Cardiac muscle cell (in vitro differentiated cells and primary cell): ENCODE results near the gene IFIH1. TPM values are rescaled to one million over a fixed set of nuclear protein-coding genes. Genes with fewer than 3 reads are reported as not detected.

Source experiments
- DNase-seq, 2 donors: peaks; one replicate each; pipeline versions ENCODE4 v3.0.0 to v3.0.0-alpha.2; 2010 to 2017; ENCODE audit warnings: low read depth in 1 of 2, low spot score in 1 of 2
- H3K27ac ChIP-seq: fragments of 200-600 bp; sonication (generic); 2 replicates; pipeline ENCODE4 v1.5.1; 2016
- H3K27me3 ChIP-seq: fragments of 200-600 bp; sonication (generic); 2 replicates; pipeline ENCODE4 v1.6.0; 2016; ENCODE audit warnings: control low read depth
- H3K36me3 ChIP-seq: fragments of 200-600 bp; sonication (generic); 2 replicates; pipeline ENCODE4 v1.5.1; 2016; ENCODE audit warnings: control low read depth
- H3K4me1 ChIP-seq: fragments of 200-600 bp; sonication (generic); 2 replicates; pipeline ENCODE4 v1.8.1; 2017; ENCODE audit warnings: low read depth, mild to moderate bottlenecking, mixed run types
- H3K4me3 ChIP-seq: fragments of 200-600 bp; sonication (generic); 2 replicates; pipeline ENCODE4 v1.5.1; 2016; ENCODE audit warnings: mild to moderate bottlenecking
- H3K9me3 ChIP-seq: fragments of 200-600 bp; sonication (generic); 2 replicates; pipeline ENCODE4 v1.5.1; 2017; ENCODE audit warnings: low read depth, mild to moderate bottlenecking, control low read depth
- CTCF ChIP-seq: IDR thresholded peaks from 2 replicates; pipeline ENCODE4 v1.5.1; 2012; ENCODE audit warnings: low read depth, mild to moderate bottlenecking, low read length
- polyA plus RNA-seq: library from polyadenylated mRNA; unstranded; fragments of >200 nt; fragmentation: Nextera tagmentation; extraction: Ambion mirVana; gene quantifications from 2 replicates; pipeline ENCODE4 v1.2.1, GENCODE V29; 2016
- total RNA-seq: library from RNA; depleted of rRNA; stranded (reverse); fragments of >200 nt; gene quantifications from 2 replicates; pipeline ENCODE4 v1.2.3, GENCODE V29; 2016

Gene IFIH1
- total and polyA plus RNA-seq, 2 experiments from 2014 or later: 0.06 to 0.88 TPM

- no peaks in the 10 kb centered on the region for H3K9me3 ChIP-seq
- H3K27me3 ChIP-seq: peaks cover 16% of the 10 kb centered on the region
- no peak for DNase-seq
- H3K27ac ChIP-seq: no peak overlapping the region
- no peak overlapping the region for H3K4me3 ChIP-seq
- peaks cover 8% of the 10 kb centered on the region for H3K4me1 ChIP-seq
- no peaks in the 10 kb centered on the region for H3K36me3 ChIP-seq
- TF ChIP-seq CTCF: no peak
Measured at GRCh38 chr2:162342841-162343240, 24.4 kb upstream of the IFIH1 start.

- no peak overlapping the region for H3K4me3 ChIP-seq
- H3K27ac ChIP-seq: no peak overlapping the region
- peaks cover 8% of the 10 kb centered on the region for H3K4me1 ChIP-seq
- peaks cover 18% of the 10 kb centered on the region for H3K27me3 ChIP-seq
- H3K9me3 ChIP-seq: no peaks in the 10 kb centered on the region
- peak in 1 of 2 donors; percentile 3 for DNase-seq
- no peaks in the 10 kb centered on the region for H3K36me3 ChIP-seq
- TF ChIP-seq CTCF: no peak
Measured at GRCh38 chr2:162342321-162342720, 23.8 kb upstream of the IFIH1 start.

GRCh38 chr2:162340822-162341221 is 22.3 kb upstream of the IFIH1 start:
- H3K4me1 ChIP-seq: peaks cover 8% of the 10 kb centered on the region
- no peak for DNase-seq
- no peak overlapping the region for H3K27ac ChIP-seq
- H3K27me3 ChIP-seq: peaks cover 19% of the 10 kb centered on the region
- no peaks in the 10 kb centered on the region for H3K9me3 ChIP-seq
- no peak for TF ChIP-seq CTCF
- no peaks in the 10 kb centered on the region for H3K36me3 ChIP-seq
- no peak overlapping the region for H3K4me3 ChIP-seq

GRCh38 chr2:162337868-162338267 is 19.4 kb upstream of the IFIH1 start:
- no peaks in the 10 kb centered on the region for H3K36me3 ChIP-seq

GRCh38 chr2:162333968-162334367 is 15.5 kb upstream of the IFIH1 start:
- Histone ChIP-seq H3K36me3 (no peaks in the 10 kb centered on the region), H3K9me3 (no peaks in the 10 kb centered on the region), H3K27me3 (peaks cover 6% of the 10 kb centered on the region), H3K27ac (no peak overlapping the region), H3K4me1 (no peaks in the 10 kb centered on the region), H3K4me3 (no peak overlapping the region)
- TF ChIP-seq CTCF: peak; percentile 51
- DNase-seq: peak; percentile 33 to 40

More at GRCh38 chr2:162337868-162338267, 19.4 kb upstream of the IFIH1 start:
- no peak for TF ChIP-seq CTCF
- Histone ChIP-seq H3K4me3 (no peak overlapping the region), H3K27ac (no peak overlapping the region), H3K27me3 (peaks cover 19% of the 10 kb centered on the region), H3K9me3 (no peaks in the 10 kb centered on the region), H3K4me1 (no peaks in the 10 kb centered on the region)
- no peak for DNase-seq

- TF ChIP-seq CTCF: no peak
Measured at GRCh38 chr2:162330881-162331280, 12.4 kb upstream of the IFIH1 start.

More at GRCh38 chr2:162330881-162331280, 12.4 kb upstream of the IFIH1 start:
- Histone ChIP-seq H3K4me1 (no peaks in the 10 kb centered on the region), H3K27ac (no peak overlapping the region), H3K9me3 (no peaks in the 10 kb centered on the region), H3K27me3 (no peaks in the 10 kb centered on the region), H3K36me3 (no peaks in the 10 kb centered on the region), H3K4me3 (no peak overlapping the region)
- no peak for DNase-seq
